MM.1S (cell line): ENCODE measurements around the gene CALM1.

Experiments used
- DNase-seq: peaks from one replicate; pipeline ENCODE4 v3.0.0-alpha.2; 2015
- H2AFZ ChIP-seq: fragments of 300-600 bp; sonication (generic); 2 replicates; pipeline ENCODE4 v1.6.0; 2016; ENCODE audit warnings: antibody characterized with exemption, low read length
- H3F3A ChIP-seq: fragments of 300-600 bp; sonication (generic); 2 replicates; pipeline ENCODE4 v1.6.1; 2016; ENCODE audit warnings: mild to moderate bottlenecking, antibody characterized with exemption, low read length, moderate library complexity, mixed read lengths; ENCODE audit not compliant: insufficient read depth
- H3K27ac ChIP-seq: fragments of 300-600 bp; sonication (generic); 2 replicates; pipeline ENCODE4 v1.5.1; 2016; ENCODE audit warnings: mild to moderate bottlenecking, low read length
- H3K27me3 ChIP-seq: fragments of 300-600 bp; sonication (generic); replicated peaks from 2 replicates; pipeline ENCODE4 v1.6.0; 2016; ENCODE audit warnings: low read length; ENCODE audit not compliant: insufficient read depth
- H3K36me3 ChIP-seq: fragments of 300-600 bp; sonication (generic); replicated peaks from 2 replicates; pipeline ENCODE4 v1.6.1; 2016; ENCODE audit warnings: mild to moderate bottlenecking, low read length, mixed read lengths; ENCODE audit not compliant: insufficient read depth
- H3K4me1 ChIP-seq: fragments of 300-600 bp; sonication (generic); 2 replicates; pipeline ENCODE4 v1.6.1; 2016; ENCODE audit warnings: low read length, mixed read lengths
- H3K4me2 ChIP-seq: fragments of 300-600 bp; sonication (generic); 2 replicates; pipeline ENCODE4 v1.6.0; 2016; ENCODE audit warnings: low read depth, low read length
- H3K4me3 ChIP-seq: fragments of 300-600 bp; sonication (generic); 2 replicates; pipeline ENCODE4 v1.5.1; 2016; ENCODE audit warnings: low read length, mixed read lengths
- H3K79me2 ChIP-seq: fragments of 300-600 bp; sonication (generic); 2 replicates; pipeline ENCODE4 v1.6.1; 2016; ENCODE audit warnings: mixed run types, low read length, mixed read lengths
- H3K9ac ChIP-seq: fragments of 300-600 bp; sonication (generic); 2 replicates; pipeline ENCODE4 v1.6.1; 2016; ENCODE audit warnings: low read length, mixed read lengths
- H3K9me2 ChIP-seq: fragments of 300-600 bp; sonication (generic); replicated peaks from 2 replicates; pipeline ENCODE4 v1.6.1; 2016; ENCODE audit warnings: mild to moderate bottlenecking, low read length, mixed read lengths; ENCODE audit not compliant: insufficient read depth
- H3K9me3 ChIP-seq: fragments of 300-600 bp; sonication (generic); replicated peaks from 2 replicates; pipeline ENCODE4 v1.6.1; 2016; ENCODE audit warnings: mild to moderate bottlenecking, low read length, mixed read lengths; ENCODE audit not compliant: insufficient read depth
- H4K20me1 ChIP-seq: fragments of 300-600 bp; sonication (generic); 2 replicates; pipeline ENCODE4 v1.6.1; 2016; ENCODE audit warnings: mild to moderate bottlenecking, low read length, moderate library complexity, mixed read lengths; ENCODE audit not compliant: insufficient read depth
- EZH2 ChIP-seq: fragments of 300-600 bp; sonication (generic); optimal IDR thresholded peaks from 2 replicates; pipeline ENCODE3; 2017; ENCODE audit warnings: low read depth, mild to moderate bottlenecking, antibody characterized with exemption, low read length, mixed read lengths
- EZH2phosphoT487 ChIP-seq: fragments of 300-600 bp; sonication (generic); IDR thresholded peaks from 2 replicates; pipeline ENCODE4 v1.6.1; 2018; ENCODE audit warnings: antibody characterized with exemption, low read length
- TF ChIP-seq, protein P1 (sequence below): fragments of 300-600 bp; sonication (generic); IDR thresholded peaks from 2 replicates; pipeline ENCODE4 v1.5.1; 2016; ENCODE audit warnings: antibody characterized with exemption, low read length, mixed read lengths

Gene CALM1

DNA sequence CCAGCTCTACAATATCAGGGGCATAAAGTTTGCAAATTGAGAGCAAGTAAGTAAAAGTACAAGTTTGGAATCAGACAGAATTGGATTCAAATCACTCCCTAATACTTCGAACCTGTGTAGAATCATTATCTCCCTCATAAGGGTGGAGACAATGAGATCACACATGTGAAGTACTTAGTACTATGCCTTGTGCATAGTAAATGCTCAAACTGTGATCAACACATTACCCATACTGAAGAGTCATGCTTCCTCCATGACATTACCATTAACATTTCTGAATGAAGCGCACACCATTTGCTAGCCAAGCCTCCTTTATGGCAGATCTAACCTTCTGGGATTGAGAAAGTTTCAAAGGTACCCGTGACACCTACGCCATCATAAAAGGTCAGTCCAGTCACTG lies 38.5 kb upstream of the CALM1 start:
- Histone ChIP-seq H3K9me2 (no peaks in the 10 kb centered on the region), H2AFZ (no peak overlapping the region), H3F3A (no peaks in the 10 kb centered on the region), H3K79me2 (no peaks in the 10 kb centered on the region), H3K4me3 (no peak overlapping the region), H3K27ac (no peak overlapping the region), H3K27me3 (no peaks in the 10 kb centered on the region), H4K20me1 (no peaks in the 10 kb centered on the region), H3K4me1 (no peaks in the 10 kb centered on the region), H3K36me3 (no peaks in the 10 kb centered on the region), H3K9ac (no peak overlapping the region), H3K9me3 (no peaks in the 10 kb centered on the region), H3K4me2 (no peak overlapping the region)
- DNase-seq, result no peak
- no peak for TF ChIP-seq EZH2

DNA sequence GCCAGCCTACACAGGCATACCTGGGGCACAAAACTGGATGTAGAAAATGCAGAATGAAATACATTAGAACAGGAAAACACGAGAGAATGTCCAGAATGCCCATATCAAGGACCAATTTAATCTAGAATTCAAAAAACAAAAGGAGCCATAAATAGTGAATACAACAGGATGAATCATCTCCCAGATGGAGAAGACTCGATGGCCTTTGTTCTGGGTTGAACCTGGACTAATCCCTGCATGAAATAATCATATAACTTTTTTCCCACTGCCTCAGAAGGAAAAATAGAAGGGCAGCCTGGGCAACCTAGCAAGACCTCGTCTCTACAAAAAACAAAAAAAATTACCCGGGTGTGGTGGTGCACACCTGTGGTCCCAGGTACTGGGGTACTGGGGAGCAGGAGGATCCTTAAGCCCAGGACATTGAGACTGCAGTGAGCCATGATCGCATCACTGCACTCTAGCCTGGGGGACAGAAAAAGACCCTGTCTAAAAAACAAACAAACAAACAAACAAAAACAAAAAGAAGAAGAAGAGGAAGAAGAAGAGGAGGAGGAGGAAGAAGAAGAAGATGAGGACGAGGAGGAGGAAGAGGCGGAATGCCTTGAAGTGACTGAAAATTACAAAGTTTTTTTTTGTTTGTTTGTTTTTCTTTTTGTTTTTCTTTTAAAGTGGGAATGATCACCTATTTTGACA lies 34.8 kb upstream of the CALM1 start:
- Histone ChIP-seq H3K9me2 (no peaks in the 10 kb centered on the region), H3K36me3 (no peaks in the 10 kb centered on the region), H3K9me3 (no peaks in the 10 kb centered on the region), H3K9ac (no peak overlapping the region), H3K4me3 (no peak overlapping the region), H3K27me3 (no peaks in the 10 kb centered on the region), H3K79me2 (no peaks in the 10 kb centered on the region), H3F3A (no peaks in the 10 kb centered on the region), H3K27ac (no peak overlapping the region), H3K4me2 (no peak overlapping the region), H4K20me1 (no peaks in the 10 kb centered on the region), H2AFZ (no peak overlapping the region), H3K4me1 (no peaks in the 10 kb centered on the region)
- TF ChIP-seq, protein P1, sequence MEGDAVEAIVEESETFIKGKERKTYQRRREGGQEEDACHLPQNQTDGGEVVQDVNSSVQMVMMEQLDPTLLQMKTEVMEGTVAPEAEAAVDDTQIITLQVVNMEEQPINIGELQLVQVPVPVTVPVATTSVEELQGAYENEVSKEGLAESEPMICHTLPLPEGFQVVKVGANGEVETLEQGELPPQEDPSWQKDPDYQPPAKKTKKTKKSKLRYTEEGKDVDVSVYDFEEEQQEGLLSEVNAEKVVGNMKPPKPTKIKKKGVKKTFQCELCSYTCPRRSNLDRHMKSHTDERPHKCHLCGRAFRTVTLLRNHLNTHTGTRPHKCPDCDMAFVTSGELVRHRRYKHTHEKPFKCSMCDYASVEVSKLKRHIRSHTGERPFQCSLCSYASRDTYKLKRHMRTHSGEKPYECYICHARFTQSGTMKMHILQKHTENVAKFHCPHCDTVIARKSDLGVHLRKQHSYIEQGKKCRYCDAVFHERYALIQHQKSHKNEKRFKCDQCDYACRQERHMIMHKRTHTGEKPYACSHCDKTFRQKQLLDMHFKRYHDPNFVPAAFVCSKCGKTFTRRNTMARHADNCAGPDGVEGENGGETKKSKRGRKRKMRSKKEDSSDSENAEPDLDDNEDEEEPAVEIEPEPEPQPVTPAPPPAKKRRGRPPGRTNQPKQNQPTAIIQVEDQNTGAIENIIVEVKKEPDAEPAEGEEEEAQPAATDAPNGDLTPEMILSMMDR, result no peak
- TF ChIP-seq EZH2phosphoT487 (no peak), EZH2 (no peak)
- DNase-seq, result no peak

DNA sequence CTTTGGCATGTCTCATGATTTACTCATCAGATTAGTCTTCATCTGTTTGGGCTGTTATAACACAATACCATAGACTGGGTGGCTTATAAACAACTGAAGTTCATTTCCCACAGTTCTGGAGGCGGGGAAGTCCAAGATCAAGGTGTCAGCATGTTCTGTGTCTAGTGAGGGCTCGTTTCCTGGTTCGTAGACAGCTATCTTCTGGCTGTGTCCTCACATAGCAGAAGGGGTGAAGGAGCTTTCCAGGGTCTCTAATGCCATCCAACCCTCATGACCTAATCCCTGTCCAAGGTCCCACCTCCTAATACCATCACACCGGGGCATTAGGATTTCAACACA lies 34.3 kb upstream of the CALM1 start:
- Histone ChIP-seq H3K4me2 (no peak overlapping the region), H3K9me3 (no peaks in the 10 kb centered on the region)

DNA sequence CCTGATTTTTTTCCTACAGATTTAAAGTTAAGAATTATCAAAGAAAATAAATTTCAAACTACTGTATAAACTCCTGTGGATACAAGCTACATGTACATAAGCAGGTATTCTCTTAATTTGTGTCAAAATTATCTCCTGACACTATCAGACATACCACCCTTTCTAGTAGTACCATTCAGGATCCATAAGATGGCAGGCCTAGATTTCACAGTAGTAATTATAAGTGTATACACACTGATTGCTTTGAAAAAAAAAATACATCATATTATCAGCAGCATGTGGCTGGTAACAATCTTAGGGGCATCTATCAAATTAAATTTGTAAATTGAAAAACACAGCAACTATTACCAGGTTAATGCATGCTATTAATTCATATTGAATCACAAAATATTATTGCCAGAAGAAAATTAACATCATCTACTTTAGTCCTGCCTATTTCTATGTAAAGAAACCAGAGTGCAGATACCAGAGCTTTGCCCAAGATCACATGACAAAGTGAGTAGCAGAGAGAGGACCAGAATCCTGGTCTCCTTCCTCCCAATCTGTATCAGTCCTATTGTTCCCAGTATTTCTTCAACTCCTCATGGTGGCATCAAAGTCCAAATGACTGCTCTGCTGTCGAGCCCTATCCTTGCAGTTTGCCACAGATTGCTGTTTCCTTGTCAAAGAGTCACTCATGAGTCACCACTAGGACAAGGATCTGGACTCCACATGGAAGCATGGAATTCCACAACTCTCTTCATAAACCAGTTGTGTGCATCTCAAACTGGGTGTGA lies 27.7 kb upstream of the CALM1 start:
- H3K9me3 ChIP-seq, result no peaks in the 10 kb centered on the region
- H2AFZ ChIP-seq, result no peak overlapping the region
- H3K79me2 ChIP-seq, result no peaks in the 10 kb centered on the region
- DNase-seq, result no peak
- no peaks in the 10 kb centered on the region for H3F3A ChIP-seq
- no peak overlapping the region for H3K27ac ChIP-seq
- TF ChIP-seq EZH2 (no peak), EZH2phosphoT487 (no peak)
- TF ChIP-seq, protein P1, result no peak
- no peaks in the 10 kb centered on the region for H3K27me3 ChIP-seq
- no peaks in the 10 kb centered on the region for H4K20me1 ChIP-seq
- no peak overlapping the region for H3K9ac ChIP-seq
- H3K4me2 ChIP-seq, result no peak overlapping the region
- H3K4me1 ChIP-seq, result no peaks in the 10 kb centered on the region
- no peak overlapping the region for H3K4me3 ChIP-seq
- H3K36me3 ChIP-seq, result no peaks in the 10 kb centered on the region
- H3K9me2 ChIP-seq, result no peaks in the 10 kb centered on the region

More for the DNA sequence above, 34.3 kb upstream of the CALM1 start:
- no peak for DNase-seq
- no peaks in the 10 kb centered on the region for H3K9me2 ChIP-seq
- H3F3A ChIP-seq, result no peaks in the 10 kb centered on the region
- no peak overlapping the region for H3K27ac ChIP-seq
- no peaks in the 10 kb centered on the region for H3K79me2 ChIP-seq
- no peaks in the 10 kb centered on the region for H3K27me3 ChIP-seq
- no peak overlapping the region for H3K9ac ChIP-seq
- no peaks in the 10 kb centered on the region for H3K36me3 ChIP-seq
- H2AFZ ChIP-seq, result no peak overlapping the region
- TF ChIP-seq EZH2, result no peak
- H3K4me3 ChIP-seq, result no peak overlapping the region
- H4K20me1 ChIP-seq, result no peaks in the 10 kb centered on the region
- H3K4me1 ChIP-seq, result no peaks in the 10 kb centered on the region
